GM20000 (cell line): Measurements from ENCODE around the gene XPOT.
"Not testable (repeated sequence)": the region's sequence is repeated elsewhere in the genome, so short reads cannot be mapped to it uniquely, and the experiment has no call there.

ENCODE experiments used
- DNase-seq: peaks from one replicate; pipeline ENCODE4 v3.0.0; 2012; ENCODE audit warnings: low spot score
- TF ChIP-seq, protein P1 (sequence below): IDR thresholded peaks from 2 replicates; pipeline ENCODE4 v1.5.1; 2012; ENCODE audit warnings: mild to moderate bottlenecking, control low read depth; ENCODE audit errors: extremely low read depth, missing control alignments

The XPOT gene

DNA sequence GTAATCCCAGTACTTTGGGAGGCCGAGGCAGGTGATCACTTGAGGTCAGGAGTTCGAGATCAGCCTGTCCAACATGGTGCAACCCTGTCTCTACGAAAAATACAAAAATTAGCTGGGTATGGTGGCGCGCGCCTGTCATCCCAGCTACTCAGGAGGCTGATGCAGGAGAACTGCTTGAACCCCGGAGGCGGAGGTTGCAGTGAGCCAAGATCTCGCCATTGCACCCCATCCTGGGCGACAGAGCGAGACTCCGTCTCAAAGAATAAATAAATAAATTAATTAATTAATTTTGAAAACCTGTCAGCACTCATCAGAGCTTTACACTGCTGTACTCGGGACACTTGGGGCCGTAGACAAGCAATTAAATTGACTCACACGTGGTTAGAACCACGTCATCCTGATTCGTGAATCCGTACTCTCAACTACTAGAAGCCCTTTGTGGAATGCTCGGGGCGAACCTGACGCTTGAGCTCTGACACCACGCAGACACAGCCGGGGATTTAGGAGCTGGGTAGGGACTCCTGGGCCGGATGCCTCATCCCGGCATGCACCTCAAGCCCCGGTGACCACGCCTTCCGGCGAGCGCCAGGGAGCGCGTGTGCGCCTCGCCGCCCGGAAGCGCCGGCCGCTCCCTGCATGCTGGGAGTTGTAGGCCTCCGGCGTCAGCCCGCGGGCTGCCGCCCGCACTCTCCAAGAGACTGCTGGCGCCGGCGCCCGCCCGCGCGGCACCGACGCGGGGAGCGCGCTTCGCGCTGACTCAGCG, at the start of gene XPOT:
TSS of gene XPOT (plus strand) at position 686 of the 763 bp plus-strand sequence. CDS start 5,644 bp downstream, outside the sequence.
- TF ChIP-seq, protein P1, sequence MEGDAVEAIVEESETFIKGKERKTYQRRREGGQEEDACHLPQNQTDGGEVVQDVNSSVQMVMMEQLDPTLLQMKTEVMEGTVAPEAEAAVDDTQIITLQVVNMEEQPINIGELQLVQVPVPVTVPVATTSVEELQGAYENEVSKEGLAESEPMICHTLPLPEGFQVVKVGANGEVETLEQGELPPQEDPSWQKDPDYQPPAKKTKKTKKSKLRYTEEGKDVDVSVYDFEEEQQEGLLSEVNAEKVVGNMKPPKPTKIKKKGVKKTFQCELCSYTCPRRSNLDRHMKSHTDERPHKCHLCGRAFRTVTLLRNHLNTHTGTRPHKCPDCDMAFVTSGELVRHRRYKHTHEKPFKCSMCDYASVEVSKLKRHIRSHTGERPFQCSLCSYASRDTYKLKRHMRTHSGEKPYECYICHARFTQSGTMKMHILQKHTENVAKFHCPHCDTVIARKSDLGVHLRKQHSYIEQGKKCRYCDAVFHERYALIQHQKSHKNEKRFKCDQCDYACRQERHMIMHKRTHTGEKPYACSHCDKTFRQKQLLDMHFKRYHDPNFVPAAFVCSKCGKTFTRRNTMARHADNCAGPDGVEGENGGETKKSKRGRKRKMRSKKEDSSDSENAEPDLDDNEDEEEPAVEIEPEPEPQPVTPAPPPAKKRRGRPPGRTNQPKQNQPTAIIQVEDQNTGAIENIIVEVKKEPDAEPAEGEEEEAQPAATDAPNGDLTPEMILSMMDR = no peak
- DNase-seq = peak; percentile 97

- not testable (repeated sequence) for DNase-seq
These were observed 48.0 kb upstream of the XPOT start for GRCh38 chr12:64356209-64356608.

DNA sequence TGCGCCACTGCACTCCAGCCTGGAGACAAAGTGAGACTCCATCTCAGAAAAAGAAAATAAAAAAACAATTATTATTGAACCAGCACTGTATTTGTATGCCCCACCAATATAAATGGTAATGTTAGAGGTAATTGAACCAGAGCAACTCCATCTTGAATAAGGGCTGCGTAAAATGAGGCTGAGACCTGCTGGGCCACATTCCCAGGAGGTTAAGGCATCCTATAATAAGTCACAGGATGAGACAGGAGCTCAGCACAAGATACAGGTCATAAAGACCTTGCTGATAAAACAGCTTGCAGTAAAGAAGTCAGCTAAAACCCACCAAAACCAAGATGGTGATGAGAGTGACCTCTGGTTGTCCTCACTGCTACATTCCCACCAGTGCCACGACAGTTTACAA, 43.0 kb upstream of the XPOT start:
- DNase-seq = not testable (repeated sequence)

DNA sequence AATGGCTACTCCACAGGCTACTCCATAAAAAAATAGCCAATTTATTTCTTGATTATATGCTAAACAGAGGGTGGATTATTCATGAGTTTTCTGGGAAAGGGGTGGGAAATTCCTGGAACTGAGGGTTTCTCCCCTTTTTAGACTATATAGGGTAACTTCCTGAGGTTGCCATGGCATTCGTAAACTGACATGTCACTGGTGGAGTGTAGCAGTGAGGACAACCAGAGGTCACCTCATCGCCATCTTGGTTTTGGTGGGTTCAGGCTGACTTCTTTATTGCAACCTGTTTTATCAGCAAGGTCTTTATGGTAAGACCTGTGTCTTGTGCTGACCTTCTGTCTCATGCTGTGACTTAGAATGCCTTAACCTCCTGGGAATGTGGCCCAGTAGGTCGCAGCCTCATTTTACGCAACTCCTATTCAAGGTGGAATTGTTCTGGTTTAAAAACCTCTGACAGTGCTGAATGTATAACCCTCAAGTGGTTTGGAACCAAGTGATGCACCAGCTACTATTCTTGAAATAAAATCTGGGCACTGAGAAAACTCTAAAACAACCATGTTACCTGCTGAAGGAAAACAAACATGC, 41.4 kb upstream of the XPOT start:
- DNase-seq = no peak
- TF ChIP-seq, protein P1 = no peak

- TF ChIP-seq, protein P1 = no peak
- no peak for DNase-seq
These were observed 20.5 kb upstream of the XPOT start for GRCh38 chr12:64383675-64384074.

GRCh38 chr12:64385019-64385418, 19.2 kb upstream of the XPOT start:
- TF ChIP-seq, protein P1 = no peak
- DNase-seq = no peak

GRCh38 chr12:64385468-64385867, 18.7 kb upstream of the XPOT start:
- DNase-seq = no peak
- TF ChIP-seq, protein P1 = no peak

DNA sequence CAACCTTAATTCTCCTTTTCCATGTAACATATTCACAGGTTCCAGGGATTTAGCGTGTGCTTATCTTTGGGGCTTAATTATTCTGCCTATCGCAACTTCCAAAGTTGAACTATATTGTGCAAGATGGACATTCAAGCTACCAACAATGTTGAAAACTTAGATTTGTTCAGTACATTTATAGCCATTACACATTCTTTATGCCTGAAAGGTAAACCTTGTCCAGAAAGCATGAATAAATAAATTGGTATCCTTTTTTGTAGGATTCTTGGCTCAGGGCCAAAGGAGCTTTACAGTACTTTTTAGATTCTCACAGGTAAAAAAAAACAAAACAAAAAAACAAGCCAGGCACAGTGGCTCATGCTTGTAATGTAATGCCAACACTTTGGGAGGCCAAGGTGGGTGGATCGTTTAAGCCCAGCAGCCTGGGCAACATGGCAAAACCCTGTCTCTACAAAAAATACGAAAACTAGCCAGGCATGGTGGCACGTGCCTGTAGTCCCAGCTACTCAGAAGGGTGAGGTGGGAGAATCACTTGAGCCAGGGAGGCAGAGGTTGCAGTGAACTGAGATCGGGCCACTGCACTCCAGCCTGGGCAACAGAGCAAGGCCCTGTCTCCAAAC, 16.9 kb upstream of the XPOT start:
- TF ChIP-seq, protein P1 = no peak
- DNase-seq = no peak
